Measurements from ENCODE around the gene KLRC3.

The KLRC3 gene

GRCh38 chr12:10362325-10362724 is 58.1 kb downstream of the KLRC3 start:
- Histone ChIP-seq H3K4me1 (ENCODE audit: control insufficient read depth, insufficient read depth, low read length, unreplicated experiment) (peaks cover 31% of the 10 kb centered on the region), H3K4me3 (ENCODE audit: low read depth, low read length) (no peak overlapping the region), H3K79me2 (ENCODE audit: control insufficient read depth, insufficient read depth, low read length, unreplicated experiment) (no peaks in the 10 kb centered on the region), H3K27me3 (ENCODE audit: insufficient read depth, low read length) (no peaks in the 10 kb centered on the region), H2AFZ (ENCODE audit: low read length, unreplicated experiment) (no peak overlapping the region), H3K27ac (ENCODE audit: low read depth, low read length) (no peak overlapping the region), H3K36me3 (ENCODE audit: insufficient read depth, low read length) (no peaks in the 10 kb centered on the region)
